Activated CD8-positive, alpha-beta T cell treated with anti-CD3 and anti-CD28 coated beads for 36 hours (primary cell): ENCODE measurements around the gene ATP4B. TPM values are rescaled to one million over a fixed set of nuclear protein-coding genes. Genes with fewer than 3 reads are reported as not detected.

Experiments used
- ATAC-seq: fragments of 200-7000 bp; cut with Tn5 transposase; one replicate; pipeline ENCODE4 v1.10.0; 2021; ENCODE audit warnings: mild to moderate bottlenecking, moderate library complexity
- CTCF ChIA-PET: fragments of 350-600 bp; sonication (Branson Sonifier 250); formaldehyde crosslinking; loops from one replicate; lab custom pipeline; 2021; ENCODE audit warnings: antibody characterized with exemption; lab: Charles Lee
- POLR2A ChIA-PET: fragments of 350-600 bp; sonication (Branson Sonifier 250); formaldehyde crosslinking; loops from one replicate; lab custom pipeline; 2021; ENCODE audit warnings: antibody characterized with exemption; lab: Charles Lee
- DNase-seq: peaks from one replicate; pipeline ENCODE4 v3.0.0-alpha.2; 2020
- H3K27ac Mint-ChIP-seq: one replicate; pipeline ENCODE4 v1.8.0; 2021; ENCODE audit warnings: mild to moderate bottlenecking, mixed read lengths
- H3K27me3 Mint-ChIP-seq: one replicate; pipeline ENCODE4 v1.8.0; 2021; ENCODE audit warnings: mixed read lengths
- H3K36me3 Mint-ChIP-seq: one replicate; pipeline ENCODE4 v1.8.0; 2021; ENCODE audit warnings: low read depth, mixed read lengths
- H3K4me1 Mint-ChIP-seq: one replicate; pipeline ENCODE4 v1.8.0; 2021; ENCODE audit warnings: low read depth, mixed read lengths
- H3K4me3 Mint-ChIP-seq: one replicate; pipeline ENCODE4 v1.8.0; 2021; ENCODE audit warnings: mild to moderate bottlenecking, moderate library complexity, mixed read lengths
- H3K9me3 Mint-ChIP-seq: one replicate; pipeline ENCODE4 v1.8.0; 2021; ENCODE audit warnings: mixed read lengths
- intact Hi-C: fragments of 100-400 bp; cut with micrococcal nuclease; formaldehyde crosslinking; loops from one replicate; pipeline ENCODE4 v1.10.0; 2022
- total RNA-seq, 2 experiments: library from RNA; stranded (reverse); gene quantifications; one replicate each; pipeline ENCODE4 v1.2.3, GENCODE V29; 2021
- TF ChIP-seq, protein P1 (sequence below): fragments of 200-600 bp; IDR thresholded peaks from one replicate; pipeline ENCODE4 v1.8.0; 2022; ENCODE audit warnings: antibody characterized with exemption, mild to moderate bottlenecking

Gene ATP4B
- total RNA-seq, 2 experiments from 2014 or later: not detected

- POLR2A ChIA-PET: interaction anchor here (1.2 kb wide), 1 partner anchor 17 kb away, joined by 3 read pairs; no protein-coding TSS in a partner anchor
- H3K9me3 Mint-ChIP-seq: no peaks in the 10 kb centered on the region
- CTCF ChIA-PET: no interaction called here
- ATAC-seq: no peak
- peaks cover 32% of the 10 kb centered on the region for H3K4me1 Mint-ChIP-seq
- no peak for DNase-seq
- TF ChIP-seq, protein P1, sequence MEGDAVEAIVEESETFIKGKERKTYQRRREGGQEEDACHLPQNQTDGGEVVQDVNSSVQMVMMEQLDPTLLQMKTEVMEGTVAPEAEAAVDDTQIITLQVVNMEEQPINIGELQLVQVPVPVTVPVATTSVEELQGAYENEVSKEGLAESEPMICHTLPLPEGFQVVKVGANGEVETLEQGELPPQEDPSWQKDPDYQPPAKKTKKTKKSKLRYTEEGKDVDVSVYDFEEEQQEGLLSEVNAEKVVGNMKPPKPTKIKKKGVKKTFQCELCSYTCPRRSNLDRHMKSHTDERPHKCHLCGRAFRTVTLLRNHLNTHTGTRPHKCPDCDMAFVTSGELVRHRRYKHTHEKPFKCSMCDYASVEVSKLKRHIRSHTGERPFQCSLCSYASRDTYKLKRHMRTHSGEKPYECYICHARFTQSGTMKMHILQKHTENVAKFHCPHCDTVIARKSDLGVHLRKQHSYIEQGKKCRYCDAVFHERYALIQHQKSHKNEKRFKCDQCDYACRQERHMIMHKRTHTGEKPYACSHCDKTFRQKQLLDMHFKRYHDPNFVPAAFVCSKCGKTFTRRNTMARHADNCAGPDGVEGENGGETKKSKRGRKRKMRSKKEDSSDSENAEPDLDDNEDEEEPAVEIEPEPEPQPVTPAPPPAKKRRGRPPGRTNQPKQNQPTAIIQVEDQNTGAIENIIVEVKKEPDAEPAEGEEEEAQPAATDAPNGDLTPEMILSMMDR: no peak
- no peak overlapping the region for H3K4me3 Mint-ChIP-seq
- peaks cover 36% of the 10 kb centered on the region for H3K36me3 Mint-ChIP-seq
- H3K27ac Mint-ChIP-seq: no peak overlapping the region
- intact Hi-C loops: no loop called here
- no peaks in the 10 kb centered on the region for H3K27me3 Mint-ChIP-seq
Observed at GRCh38 chr13:113603116-113603710, 54.8 kb downstream of the ATP4B start.

GRCh38 chr13:113602291-113602988 is 55.6 kb downstream of the ATP4B start:
- Mint-ChIP-seq H3K9me3 (no peaks in the 10 kb centered on the region), H3K36me3 (peaks cover 41% of the 10 kb centered on the region), H3K27ac (no peak overlapping the region), H3K4me1 (peaks cover 32% of the 10 kb centered on the region), H3K4me3 (no peak overlapping the region), H3K27me3 (no peaks in the 10 kb centered on the region)
- intact Hi-C loops: no loop called here
- CTCF ChIA-PET: no interaction called here
- ATAC-seq: no peak
- TF ChIP-seq, protein P1: no peak
- no peak for DNase-seq
- POLR2A ChIA-PET: no interaction called here

GRCh38 chr13:113601166-113602070 is 56.6 kb downstream of the ATP4B start:
- H3K4me3 Mint-ChIP-seq: no peak overlapping the region
- DNase-seq (no peak), ATAC-seq (no peak)
- no peak overlapping the region for H3K27ac Mint-ChIP-seq
- POLR2A ChIA-PET: interaction anchor here (0.5 kb wide), 1 partner anchor 18 kb away, joined by 3 read pairs; no protein-coding TSS in a partner anchor
- no peaks in the 10 kb centered on the region for H3K9me3 Mint-ChIP-seq
- CTCF ChIA-PET: no interaction called here
- TF ChIP-seq, protein P1: no peak
- H3K27me3 Mint-ChIP-seq: no peaks in the 10 kb centered on the region
- H3K4me1 Mint-ChIP-seq: peaks cover 32% of the 10 kb centered on the region
- intact Hi-C loops: no loop called here
- peaks cover 51% of the 10 kb centered on the region for H3K36me3 Mint-ChIP-seq

DNA sequence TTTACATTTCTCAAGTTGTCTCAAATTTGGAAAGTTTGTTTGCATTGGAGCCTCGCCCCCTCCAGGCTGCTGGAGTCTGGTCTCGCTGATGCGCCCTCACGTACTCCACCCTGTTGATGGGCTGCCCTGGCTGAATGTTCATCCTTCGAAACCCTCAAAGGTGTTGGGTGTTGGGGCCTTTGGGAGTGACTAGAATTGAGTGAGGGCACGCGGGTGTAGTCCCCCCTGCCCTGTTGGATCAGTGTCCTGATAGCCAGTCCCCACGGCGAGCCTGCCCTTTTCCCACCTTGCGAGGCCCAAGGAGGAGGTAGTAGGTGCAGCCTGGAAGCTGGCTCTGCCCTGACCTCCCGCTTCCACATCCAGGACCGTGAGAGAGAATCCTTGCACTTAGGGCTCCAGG is 58.6 kb downstream of the ATP4B start:
- Mint-ChIP-seq H3K27ac (no peak overlapping the region), H3K4me1 (peaks cover 30% of the 10 kb centered on the region), H3K27me3 (no peaks in the 10 kb centered on the region), H3K36me3 (peaks cover 56% of the 10 kb centered on the region), H3K4me3 (no peak overlapping the region), H3K9me3 (no peaks in the 10 kb centered on the region)
- TF ChIP-seq, protein P1: no peak
- ChIA-PET CTCF (no interaction called here), POLR2A (no interaction called here)
- intact Hi-C loops: no loop called here
- DNase-seq: no peak
- ATAC-seq: no peak

Other genes starting within 250 kb of the ATP4B start
- gene ADPRHL1, start 204.7 kb downstream of the ATP4B start, total RNA-seq: under 1 TPM; 0.23 to 0.36 TPM
- 10 to 100 TPM; 13.4 to 14.7 TPM for gene DCUN1D2, start 167.5 kb downstream of the ATP4B start, total RNA-seq
- gene TFDP1, start 73.4 kb downstream of the ATP4B start, total RNA-seq: 100 to 1,000 TPM; 174 to 184 TPM
- gene GRK1, start 9.0 kb upstream of the ATP4B start, total RNA-seq: under 1 TPM; 0.07 to 0.09 TPM
- gene TMEM255B, start 101.0 kb upstream of the ATP4B start, total RNA-seq: 1 to 10 TPM; 1.7 to 1.8 TPM
- gene GAS6, start 205.9 kb upstream of the ATP4B start, total RNA-seq: under 1 TPM; 0.23 to 0.25 TPM